Left forelimb (tissue), 1 donor: Measurements from ENCODE around the gene STX2.

ENCODE experiments used
- DNase-seq: peaks from one replicate; pipeline ENCODE4 v3.0.0-alpha.2; 2018; ENCODE audit warnings: low spot score

The STX2 gene

GRCh38 chr12:130831876-130832405, 7.1 kb downstream of the STX2 start:
- no peak for DNase-seq

GRCh38 chr12:130831246-130831645, 7.8 kb downstream of the STX2 start:
- DNase-seq: no peak

GRCh38 chr12:130830246-130830551, 8.9 kb downstream of the STX2 start:
- no peak for DNase-seq

GRCh38 chr12:130829391-130830245, 9.4 kb downstream of the STX2 start:
- DNase-seq: no peak

GRCh38 chr12:130828895-130829294, 10.2 kb downstream of the STX2 start:
- no peak for DNase-seq

DNA sequence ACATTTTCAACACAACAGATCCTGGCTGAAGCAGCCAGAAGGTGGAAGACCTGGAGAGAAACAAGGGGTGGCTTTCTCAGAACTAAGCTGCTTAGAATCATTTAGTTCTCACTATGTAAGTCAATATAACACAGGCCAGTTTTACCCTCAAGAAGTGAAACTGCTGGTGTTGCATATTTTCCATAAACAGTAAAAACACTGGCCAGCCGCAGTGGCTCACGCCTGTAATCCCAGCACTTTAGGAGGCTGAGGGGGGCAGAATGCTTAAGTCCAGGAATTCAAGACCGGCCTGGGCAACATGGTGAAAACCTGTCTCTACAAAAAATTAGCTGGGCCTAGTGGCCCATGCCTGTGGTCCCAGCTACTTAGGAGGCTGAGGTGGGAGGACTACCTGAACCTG, 11.6 kb downstream of the STX2 start:
- no peak for DNase-seq

DNA sequence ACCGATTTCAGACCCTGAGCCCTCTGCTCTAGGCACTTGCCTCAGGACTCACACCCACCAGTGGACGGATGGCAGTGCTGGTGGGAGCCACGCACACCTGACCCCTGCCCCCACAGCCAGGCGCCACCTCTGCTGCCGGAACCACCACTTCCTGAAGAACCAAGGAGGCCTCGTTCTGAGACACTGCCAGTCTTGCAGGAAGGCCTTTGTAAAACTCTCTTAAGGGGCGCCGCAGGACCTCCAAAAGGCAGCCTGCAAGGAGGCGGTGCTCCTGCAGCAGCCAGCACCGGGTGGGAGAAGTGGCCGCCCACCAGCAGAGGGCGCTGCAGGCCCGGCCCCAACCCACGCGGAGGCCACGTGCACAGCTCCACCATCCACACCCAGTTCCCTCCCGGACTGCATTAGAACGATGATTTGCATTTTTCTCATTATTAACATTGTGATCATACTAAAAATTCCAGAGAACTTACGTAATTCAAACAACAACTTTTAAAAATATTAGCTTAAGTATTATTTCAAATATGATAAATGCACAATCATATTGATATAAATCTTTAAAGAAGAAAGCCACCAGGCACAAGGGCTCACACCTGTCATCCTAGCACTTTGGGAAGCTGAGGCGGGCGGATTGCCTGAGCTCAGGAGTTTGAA, 12.8 kb downstream of the STX2 start:
- no peak for DNase-seq

DNA sequence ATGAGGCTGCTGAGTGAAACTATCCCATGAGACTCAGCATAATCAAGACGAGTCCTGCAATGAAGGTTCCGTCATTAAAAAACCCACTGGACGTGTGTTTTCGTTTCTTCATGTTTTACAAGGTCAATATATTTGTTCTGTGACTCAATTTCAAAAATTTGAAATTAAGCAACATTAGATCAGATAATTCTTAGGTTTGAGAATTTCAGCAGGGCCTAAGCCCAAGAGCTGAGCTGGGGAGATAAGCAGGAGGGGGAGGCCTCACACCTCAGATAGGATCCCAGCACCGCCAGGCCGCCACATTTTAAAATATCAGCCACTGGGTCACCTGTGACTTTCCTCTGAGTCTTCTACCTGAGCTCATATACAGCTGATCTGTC, 13.3 kb downstream of the STX2 start:
- DNase-seq: no peak

DNA sequence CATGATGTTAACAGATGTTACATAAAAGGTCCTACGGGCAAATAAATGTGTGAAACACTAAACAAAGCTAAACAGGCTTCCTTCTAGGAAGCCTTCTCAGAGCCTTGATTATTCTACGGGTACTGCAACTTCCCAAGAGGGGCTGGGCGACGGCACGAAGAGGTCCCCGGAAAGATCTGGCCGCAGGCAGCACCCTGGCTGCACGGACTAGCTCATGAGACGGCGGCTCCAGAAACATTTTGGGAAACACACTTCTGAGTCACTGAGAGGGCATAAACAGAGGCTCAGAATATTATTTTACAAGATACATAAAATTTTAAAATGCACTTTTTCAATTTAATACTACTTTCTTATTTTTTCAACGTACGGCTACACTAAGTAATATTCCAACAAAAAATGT, 19.4 kb downstream of the STX2 start:
- DNase-seq: no peak

- DNase-seq: no peak
Observed at GRCh38 chr12:130818635-130819576, 20.1 kb downstream of the STX2 start.

DNA sequence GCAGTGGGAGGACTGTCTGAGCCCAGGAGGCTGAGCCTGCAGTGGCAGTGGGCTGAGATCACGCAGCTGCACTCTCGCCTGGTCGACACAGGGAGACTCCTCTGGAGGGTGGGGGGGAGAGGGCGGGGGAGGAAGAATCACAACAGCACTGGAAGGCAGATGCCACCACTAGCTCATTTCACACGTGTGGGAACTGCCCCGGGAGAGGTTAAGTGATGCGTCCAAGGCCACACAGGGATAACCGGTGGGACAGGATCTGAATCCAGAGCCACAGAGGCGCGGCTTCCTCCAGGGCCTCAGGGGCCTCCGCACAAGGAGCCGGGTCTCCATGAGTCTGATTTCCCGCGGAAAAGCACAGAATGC, 20.8 kb downstream of the STX2 start:
- DNase-seq: no peak

GRCh38 chr12:130817804-130818203, 21.2 kb downstream of the STX2 start:
- no peak for DNase-seq

GRCh38 chr12:130816097-130816496, 23.0 kb downstream of the STX2 start:
- no peak for DNase-seq

GRCh38 chr12:130815028-130815741, 23.9 kb downstream of the STX2 start:
- DNase-seq: no peak

- DNase-seq: no peak
Observed at GRCh38 chr12:130813949-130814348, 25.1 kb downstream of the STX2 start.

DNA sequence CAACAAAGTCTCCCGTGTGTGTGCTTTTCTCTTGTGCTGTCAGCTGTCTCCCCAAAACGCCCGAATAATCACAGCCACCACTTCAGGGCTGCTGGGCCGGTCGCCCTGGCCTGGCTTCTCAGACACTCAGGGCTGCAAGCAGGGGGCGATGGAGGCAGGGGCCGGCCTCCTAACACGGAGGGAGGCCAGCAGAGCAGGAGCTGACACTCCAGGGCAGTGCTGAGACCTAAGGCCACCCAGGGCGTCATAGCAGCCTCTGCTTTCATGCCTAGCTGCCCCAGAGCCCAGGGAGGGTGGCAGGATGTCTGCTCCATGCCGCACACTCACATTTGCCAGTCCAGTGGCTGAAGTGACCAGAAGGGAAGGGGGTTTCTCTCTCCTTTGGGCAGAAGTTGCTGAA, 25.6 kb downstream of the STX2 start:
- DNase-seq: no peak

DNA sequence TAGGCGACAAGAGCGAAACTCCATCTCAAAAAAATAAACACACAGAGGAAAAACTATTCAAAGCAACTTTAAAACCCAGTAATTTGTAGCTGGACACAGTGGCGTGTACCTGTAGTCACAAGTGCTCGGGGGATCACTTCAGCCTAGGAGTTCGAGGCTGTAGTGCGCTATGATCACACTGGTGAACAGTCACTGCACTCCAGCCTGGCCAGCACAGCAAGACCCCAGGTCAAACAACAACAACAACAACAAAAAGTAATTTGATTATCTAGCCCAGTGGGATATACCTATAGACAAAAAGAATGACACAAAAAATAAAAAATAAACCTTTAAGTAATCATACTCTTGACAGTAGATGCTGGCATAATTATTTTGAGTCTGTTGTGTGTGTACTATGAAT, 29.3 kb downstream of the STX2 start:
- DNase-seq: no peak

DNA sequence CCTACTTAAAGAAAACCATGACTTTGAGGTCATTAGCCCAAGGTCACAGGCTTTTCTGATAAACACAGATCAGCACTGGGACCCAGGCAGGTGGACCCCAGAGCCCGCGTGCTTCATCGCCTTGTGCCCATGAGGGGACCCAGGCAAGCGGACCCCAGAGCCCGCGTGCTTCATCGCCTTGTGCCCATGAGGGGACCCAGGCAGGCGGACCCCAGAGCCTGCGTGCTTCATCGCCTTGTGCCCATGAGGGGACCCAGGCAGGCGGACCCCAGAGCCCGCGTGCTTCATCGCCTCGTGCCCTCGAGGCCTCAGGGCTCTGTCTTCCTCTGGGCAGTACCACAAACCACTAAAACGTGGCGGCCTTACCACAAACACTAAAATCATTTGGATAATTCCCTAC, 31.7 kb downstream of the STX2 start:
- DNase-seq: no peak

DNA sequence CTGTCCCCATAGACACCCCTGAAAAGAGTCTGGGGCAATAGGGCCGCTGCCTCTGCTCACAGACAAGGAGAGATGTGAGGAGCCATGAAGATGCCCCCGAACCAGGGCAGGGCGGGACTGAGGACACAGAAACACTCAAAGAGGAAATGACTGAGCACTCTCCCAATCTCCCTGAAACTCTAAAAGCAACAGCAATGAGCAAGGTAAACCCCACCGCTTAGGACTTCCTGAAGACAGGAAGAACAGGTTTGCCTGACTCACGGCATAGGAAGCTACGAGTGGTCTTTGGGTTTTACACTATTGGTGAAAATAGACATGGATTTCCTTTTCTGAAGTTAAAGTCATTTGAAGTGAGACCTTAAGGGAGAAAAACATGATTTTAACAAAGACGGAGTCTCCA, 32.5 kb downstream of the STX2 start:
- DNase-seq: no peak

GRCh38 chr12:130805635-130806034, 33.4 kb downstream of the STX2 start:
- DNase-seq: no peak

DNA sequence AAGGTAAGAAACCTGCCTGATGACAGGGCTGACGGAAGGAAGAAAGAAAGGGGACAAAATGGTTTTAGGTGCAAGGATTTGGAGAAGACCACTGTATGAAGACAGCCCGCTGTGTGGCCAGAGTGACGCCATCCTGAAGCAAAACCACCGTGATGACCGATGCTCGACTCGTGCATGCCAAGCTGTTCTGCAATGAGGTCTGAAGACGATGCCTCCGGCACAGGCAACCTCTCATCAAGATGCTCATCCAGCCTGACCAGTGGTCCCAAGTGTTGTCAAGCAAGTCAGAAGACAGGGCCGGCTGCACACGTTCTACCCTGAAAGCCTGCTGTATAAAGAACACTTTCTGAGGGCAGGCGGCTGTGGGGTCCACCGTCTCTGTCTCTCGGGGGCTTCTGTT, 34.8 kb downstream of the STX2 start:
- DNase-seq: no peak

DNA sequence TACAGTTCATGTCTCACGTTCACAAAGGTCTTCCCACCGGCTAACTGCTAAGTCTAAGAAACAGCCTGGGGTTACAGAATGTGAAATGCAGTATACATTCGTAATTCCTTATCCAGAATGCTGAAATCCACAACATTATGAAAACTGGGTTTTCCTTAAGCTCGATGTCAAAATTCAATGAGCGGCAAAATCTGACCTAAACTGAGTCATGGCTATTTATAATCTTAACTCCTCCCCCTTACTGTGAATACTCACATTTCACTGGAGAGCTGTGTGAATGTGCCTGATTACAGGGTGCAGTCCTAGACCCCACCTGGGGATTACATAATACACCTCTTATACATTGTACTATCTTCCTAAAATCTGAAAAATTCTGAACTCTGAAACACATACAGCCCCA, 35.3 kb downstream of the STX2 start:
- no peak for DNase-seq
